GM23248 (cell line): Measurements from ENCODE around the gene CLCA1.

Source experiments
- EZH2 ChIP-seq: fragments of 200-600 bp; sonication (generic); IDR thresholded peaks from 2 replicates; pipeline ENCODE4 v1.6.1; 2018; ENCODE audit warnings: antibody characterized with exemption, mild to moderate bottlenecking; ENCODE audit not compliant: insufficient read depth, poor library complexity, severe bottlenecking
- EZH2phosphoT487 ChIP-seq: fragments of 200-600 bp; sonication (generic); IDR thresholded peaks from 2 replicates; pipeline ENCODE4 v1.6.1; 2018; ENCODE audit warnings: antibody characterized with exemption, moderate library complexity, mild to moderate bottlenecking, low read depth; ENCODE audit not compliant: insufficient read depth

GRCh38 chr1:86447198-86447790, 21.4 kb upstream of the CLCA1 start:
- TF ChIP-seq EZH2, result no peak
- no peak for TF ChIP-seq EZH2phosphoT487
